CD4-positive, alpha-beta memory T cell (primary cell): Measurements from ENCODE around the gene SCP2. TPM values are rescaled to one million over a fixed set of nuclear protein-coding genes. Genes with fewer than 3 reads are reported as not detected.

Experiments
- CTCF ChIA-PET: fragments of 350-600 bp; sonication (Branson Sonifier 250); formaldehyde crosslinking; loops from one replicate; lab custom pipeline; 2021; ENCODE audit warnings: inconsistent platforms; ENCODE audit not compliant: partially characterized antibody; lab: Charles Lee
- POLR2A ChIA-PET: fragments of 350-600 bp; sonication (Branson Sonifier 250); formaldehyde crosslinking; loops from one replicate; lab custom pipeline; 2021; ENCODE audit not compliant: partially characterized antibody; lab: Charles Lee
- DNase-seq, 5 donors: peaks; one replicate each; pipeline versions ENCODE4 v3.0.0 to v3.0.0-alpha.2; 2020 to 2022; ENCODE audit warnings: mixed read lengths in 1 of 5
- H3K27ac ChIP-seq: one replicate; pipeline ENCODE4 v1.7.0; 2013; ENCODE audit warnings: low read depth, low read length
- H3K27me3 ChIP-seq: 2 replicates; pipeline ENCODE4 v1.7.0; 2013; ENCODE audit warnings: mild to moderate bottlenecking, low read length, moderate library complexity; ENCODE audit not compliant: insufficient read depth
- H3K36me3 ChIP-seq: 2 replicates; pipeline ENCODE4 v1.7.0; 2013; ENCODE audit warnings: mild to moderate bottlenecking, low read length, moderate library complexity; ENCODE audit not compliant: insufficient read depth
- H3K4me1 ChIP-seq: 2 replicates; pipeline ENCODE4 v1.7.0; 2013; ENCODE audit warnings: mild to moderate bottlenecking, low read length, moderate library complexity; ENCODE audit not compliant: insufficient read depth
- H3K4me3 ChIP-seq, 2 donors: one replicate each; pipeline ENCODE4 v1.7.0; 2013; ENCODE audit warnings: low read length in 2 of 2, mild to moderate bottlenecking in 1 of 2
- H3K9me3 ChIP-seq, 2 donors: one replicate each; pipeline ENCODE4 v1.7.0; 2013; ENCODE audit warnings: low read length in 2 of 2, control low read depth in 1 of 2; ENCODE audit not compliant: control insufficient read depth in 1 of 2
- H3K27ac Mint-ChIP-seq, 7 donors: one replicate each; pipeline ENCODE4 v1.8.0; 2020 to 2021; ENCODE audit warnings: mixed read lengths in 7 of 7, mild to moderate bottlenecking in 6 of 7, inconsistent platforms in 3 of 7, moderate library complexity in 3 of 7
- H3K27me3 Mint-ChIP-seq, 2 donors: one replicate each; pipeline ENCODE4 v1.8.0; 2020 to 2021; ENCODE audit warnings: mixed read lengths in 2 of 2
- H3K36me3 Mint-ChIP-seq, 2 donors: one replicate each; pipeline ENCODE4 v1.8.0; 2020 to 2021; ENCODE audit warnings: mixed read lengths in 2 of 2, inconsistent platforms in 1 of 2, mild to moderate bottlenecking in 1 of 2
- H3K4me1 Mint-ChIP-seq, 4 donors: one replicate each; pipeline ENCODE4 v1.8.0; 2020 to 2021; ENCODE audit warnings: mixed read lengths in 4 of 4, mild to moderate bottlenecking in 1 of 4
- H3K4me3 Mint-ChIP-seq, 8 donors: one replicate each; pipeline ENCODE4 v1.8.0; 2020 to 2021; ENCODE audit warnings: mixed read lengths in 8 of 8, mild to moderate bottlenecking in 7 of 8, moderate library complexity in 6 of 8, inconsistent platforms in 3 of 8
- H3K9me3 Mint-ChIP-seq, 8 donors: one replicate each; pipeline ENCODE4 v1.8.0; 2020 to 2021; ENCODE audit warnings: mixed read lengths in 8 of 8, mild to moderate bottlenecking in 5 of 8, inconsistent platforms in 3 of 8, moderate library complexity in 1 of 8
- intact Hi-C: fragments of 100-400 bp; cut with micrococcal nuclease; formaldehyde crosslinking; loops from one replicate; pipeline ENCODE4 v1.15.1; 2023
- polyA plus RNA-seq, 2 donors: library from polyadenylated mRNA; unstranded; fragments of 300-500 nt; fragmentation: Illumina TruSeq; gene quantifications; one replicate each; pipeline ENCODE4 v1.2.3, GENCODE V29; 2021
- total RNA-seq, 2 experiments: library from RNA; stranded (reverse); gene quantifications; one replicate each; pipeline ENCODE4 v1.2.3, GENCODE V29; 2021

The SCP2 gene
- total and polyA plus RNA-seq, 4 experiments from 2014 or later, result 49.7 to 260 (median 98.8) TPM

- Mint-ChIP-seq H3K27ac (no peak overlapping the region), H3K9me3 (no peaks in the 10 kb centered on the region), H3K36me3 (peaks cover 25 to 30% of the 10 kb centered on the region in 2 donors), H3K4me1 (peaks cover 0 to 2% (median under 1%) of the 10 kb centered on the region in 4 donors), H3K4me3 (no peak overlapping the region), H3K27me3 (no peaks in the 10 kb centered on the region)
- DNase-seq, result no peak
- ChIA-PET POLR2A (no interaction called here), CTCF (interaction anchor here (3.0 kb wide), 1 partner anchor 10 kb away, joined by 11 read pairs; the partner anchor contains the start of gene ECHDC2)
- Histone ChIP-seq H3K4me1 (no peaks in the 10 kb centered on the region), H3K27ac (no peak overlapping the region), H3K36me3 (no peaks in the 10 kb centered on the region), H3K27me3 (no peaks in the 10 kb centered on the region), H3K9me3 (no peaks in the 10 kb centered on the region), H3K4me3 (no peak overlapping the region)
- intact Hi-C loops, result no loop called here
Measured at GRCh38 chr1:52911541-52911940, 15.5 kb upstream of the SCP2 start.

- intact Hi-C loops, result no loop called here
- Histone ChIP-seq H3K4me3 (no peak overlapping the region), H3K9me3 (no peaks in the 10 kb centered on the region), H3K27me3 (no peaks in the 10 kb centered on the region), H3K4me1 (no peaks in the 10 kb centered on the region), H3K36me3 (no peaks in the 10 kb centered on the region), H3K27ac (no peak overlapping the region)
- peaks cover 0 to 6% (median 5%) of the 10 kb centered on the region in 4 donors for H3K4me1 Mint-ChIP-seq
- H3K4me3 Mint-ChIP-seq, result no peak overlapping the region
- no peak for DNase-seq
- H3K36me3 Mint-ChIP-seq, result peaks cover 20 to 22% of the 10 kb centered on the region in 2 donors
- H3K27ac Mint-ChIP-seq, result peak overlapping the region in 2 of 7 donors; percentile 54 to 55
- ChIA-PET POLR2A (no interaction called here), CTCF (interaction anchor here (3.0 kb wide), 1 partner anchor 8 kb away, joined by 11 read pairs; the partner anchor contains the start of gene ECHDC2)
- no peaks in the 10 kb centered on the region for H3K9me3 Mint-ChIP-seq
- H3K27me3 Mint-ChIP-seq, result no peaks in the 10 kb centered on the region
Measured at GRCh38 chr1:52913014-52913413, 14.1 kb upstream of the SCP2 start.

GRCh38 chr1:52913537-52913936, 13.5 kb upstream of the SCP2 start:
- Histone ChIP-seq H3K4me3 (no peak overlapping the region), H3K36me3 (no peaks in the 10 kb centered on the region), H3K4me1 (no peaks in the 10 kb centered on the region), H3K27me3 (no peaks in the 10 kb centered on the region), H3K27ac (no peak overlapping the region), H3K9me3 (no peaks in the 10 kb centered on the region)
- no peaks in the 10 kb centered on the region for H3K9me3 Mint-ChIP-seq
- H3K4me1 Mint-ChIP-seq, result peaks cover 0 to 6% (median 5%) of the 10 kb centered on the region in 4 donors
- CTCF ChIA-PET, result interaction anchor here (3.0 kb wide), 1 partner anchor 8 kb away, joined by 11 read pairs; the partner anchor contains the start of gene ECHDC2
- H3K4me3 Mint-ChIP-seq, result no peak overlapping the region
- H3K27ac Mint-ChIP-seq, result peak overlapping the region in 2 of 7 donors; percentile 54 to 55
- DNase-seq, result no peak
- intact Hi-C loops, result no loop called here
- peaks cover 18 to 19% of the 10 kb centered on the region in 2 donors for H3K36me3 Mint-ChIP-seq
- POLR2A ChIA-PET, result no interaction called here
- no peaks in the 10 kb centered on the region for H3K27me3 Mint-ChIP-seq

GRCh38 chr1:52914463-52914862, 12.6 kb upstream of the SCP2 start:
- Histone ChIP-seq H3K4me3 (no peak overlapping the region), H3K27me3 (no peaks in the 10 kb centered on the region), H3K27ac (no peak overlapping the region), H3K36me3 (no peaks in the 10 kb centered on the region), H3K9me3 (no peaks in the 10 kb centered on the region), H3K4me1 (peaks cover 2% of the 10 kb centered on the region)
- no peak overlapping the region for H3K27ac Mint-ChIP-seq
- CTCF ChIA-PET, result no interaction called here
- intact Hi-C loops, result no loop called here
- H3K4me1 Mint-ChIP-seq, result peaks cover 8 to 14% (median 11%) of the 10 kb centered on the region in 4 donors
- no peak overlapping the region for H3K4me3 Mint-ChIP-seq
- peaks cover 13 to 15% of the 10 kb centered on the region in 2 donors for H3K36me3 Mint-ChIP-seq
- H3K9me3 Mint-ChIP-seq, result no peaks in the 10 kb centered on the region
- no peaks in the 10 kb centered on the region for H3K27me3 Mint-ChIP-seq
- DNase-seq, result no peak
- POLR2A ChIA-PET, result no interaction called here

- H3K36me3 Mint-ChIP-seq, result peaks cover 7 to 11% of the 10 kb centered on the region in 2 donors
- H3K4me3 Mint-ChIP-seq, result no peak overlapping the region
- no peaks in the 10 kb centered on the region for H3K9me3 Mint-ChIP-seq
- CTCF ChIA-PET, result no interaction called here
- Histone ChIP-seq H3K9me3 (no peaks in the 10 kb centered on the region), H3K27ac (no peak overlapping the region), H3K36me3 (no peaks in the 10 kb centered on the region), H3K4me3 (no peak overlapping the region), H3K4me1 (peaks cover 10% of the 10 kb centered on the region), H3K27me3 (no peaks in the 10 kb centered on the region)
- H3K27ac Mint-ChIP-seq, result peak overlapping the region in 1 of 7 donors; percentile 37
- POLR2A ChIA-PET, result no interaction called here
- H3K4me1 Mint-ChIP-seq, result peaks cover 16 to 23% (median 20%) of the 10 kb centered on the region in 4 donors
- intact Hi-C loops, result no loop called here
- DNase-seq, result no peak
- no peaks in the 10 kb centered on the region for H3K27me3 Mint-ChIP-seq
Measured at GRCh38 chr1:52915211-52915854, 11.7 kb upstream of the SCP2 start.

- Mint-ChIP-seq H3K4me3 (no peak overlapping the region), H3K27me3 (no peaks in the 10 kb centered on the region), H3K4me1 (peaks cover 21 to 28% (median 24%) of the 10 kb centered on the region in 4 donors), H3K9me3 (no peaks in the 10 kb centered on the region), H3K36me3 (peaks cover 7 to 8% of the 10 kb centered on the region in 2 donors), H3K27ac (peak overlapping the region in 2 of 7 donors; percentile 15 to 37)
- DNase-seq, result no peak
- Histone ChIP-seq H3K36me3 (no peaks in the 10 kb centered on the region), H3K4me1 (peaks cover 15% of the 10 kb centered on the region), H3K27me3 (no peaks in the 10 kb centered on the region), H3K9me3 (no peaks in the 10 kb centered on the region), H3K27ac (no peak overlapping the region), H3K4me3 (no peak overlapping the region)
- intact Hi-C loops, result no loop called here
- CTCF ChIA-PET, result no interaction called here
- POLR2A ChIA-PET, result no interaction called here
Measured at GRCh38 chr1:52915855-52916220, 11.2 kb upstream of the SCP2 start.

DNA sequence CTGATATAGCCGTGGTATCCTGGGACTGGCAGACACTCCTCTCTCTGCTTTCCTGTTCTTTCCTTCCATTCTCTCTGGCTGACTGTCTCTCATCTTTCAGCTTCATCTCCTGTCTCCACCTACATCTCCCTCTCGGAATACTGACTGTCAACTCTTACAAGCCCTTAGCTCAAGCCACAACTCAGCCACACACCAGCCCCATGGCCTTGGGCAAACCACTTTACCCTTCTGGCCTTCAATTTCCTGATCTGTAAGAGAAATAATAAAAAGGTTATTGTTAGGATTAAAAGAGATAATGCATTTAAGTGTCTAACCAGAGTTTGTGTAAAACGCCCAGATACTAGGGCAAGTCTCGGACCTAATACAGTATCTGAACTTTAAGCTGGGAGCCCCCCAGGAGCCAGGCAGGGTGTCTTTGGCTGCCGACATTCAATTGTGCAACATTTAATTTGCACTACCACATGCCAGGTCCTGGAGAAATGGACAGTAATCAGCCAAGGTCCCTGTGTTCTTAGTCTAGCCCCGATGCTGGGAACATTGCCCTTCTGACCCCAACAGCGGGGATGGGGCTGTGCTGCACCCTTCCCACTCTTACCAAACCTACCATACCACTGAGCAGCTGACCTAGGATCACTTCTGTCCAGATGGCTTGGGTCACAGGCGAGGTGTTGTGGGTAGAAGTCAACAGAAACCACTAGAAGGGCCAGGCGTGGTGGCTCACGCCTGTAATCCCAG, 10.7 kb upstream of the SCP2 start:
- Mint-ChIP-seq H3K4me3 (no peak overlapping the region), H3K27me3 (no peaks in the 10 kb centered on the region), H3K9me3 (no peaks in the 10 kb centered on the region), H3K36me3 (peaks cover 7 to 8% of the 10 kb centered on the region in 2 donors), H3K27ac (peak overlapping the region in 2 of 7 donors; percentile 15 to 50), H3K4me1 (peaks cover 22 to 29% (median 24%) of the 10 kb centered on the region in 4 donors)
- peaks cover 18% of the 10 kb centered on the region for H3K4me1 ChIP-seq
- POLR2A ChIA-PET, result no interaction called here
- no peak overlapping the region for H3K27ac ChIP-seq
- CTCF ChIA-PET, result interaction anchor here (1.4 kb wide), 1 partner anchor 11 kb away, joined by 3 read pairs; the partner anchor contains the start of gene SCP2
- no peak for DNase-seq
- no peaks in the 10 kb centered on the region for H3K36me3 ChIP-seq
- H3K4me3 ChIP-seq, result no peak overlapping the region
- H3K9me3 ChIP-seq, result no peaks in the 10 kb centered on the region
- no peaks in the 10 kb centered on the region for H3K27me3 ChIP-seq
- intact Hi-C loops, result no loop called here
